ENCODE results near the gene CPA5.

DNA sequence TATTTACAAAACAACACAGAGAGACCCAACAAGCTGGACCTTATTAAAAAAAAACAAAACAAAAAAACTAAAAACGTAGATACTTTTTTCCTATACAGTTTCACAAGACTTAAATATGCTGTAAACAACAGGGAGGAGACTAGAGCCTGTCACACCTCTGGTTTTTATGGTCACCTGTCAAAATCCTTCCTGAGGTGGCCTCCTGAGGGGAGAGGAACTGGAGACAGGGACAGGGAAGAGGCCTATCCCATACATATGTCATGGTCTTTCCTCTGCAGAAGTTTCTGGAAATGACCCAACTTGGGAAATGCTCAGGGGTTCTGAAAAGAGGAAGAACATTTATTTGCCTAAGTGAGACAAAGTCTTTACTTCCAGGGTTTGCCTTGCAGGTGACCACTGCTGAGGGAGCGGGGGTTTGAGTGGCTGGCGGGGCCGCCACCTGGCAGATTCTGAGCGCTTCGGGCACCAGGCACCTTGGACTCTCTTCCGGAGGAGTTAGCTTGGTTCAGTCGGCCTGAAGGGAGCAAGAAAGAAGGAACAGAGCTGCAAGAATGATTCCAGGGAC is 54.0 kb downstream of the CPA5 start:
- TF ChIP-seq, protein P1, sequence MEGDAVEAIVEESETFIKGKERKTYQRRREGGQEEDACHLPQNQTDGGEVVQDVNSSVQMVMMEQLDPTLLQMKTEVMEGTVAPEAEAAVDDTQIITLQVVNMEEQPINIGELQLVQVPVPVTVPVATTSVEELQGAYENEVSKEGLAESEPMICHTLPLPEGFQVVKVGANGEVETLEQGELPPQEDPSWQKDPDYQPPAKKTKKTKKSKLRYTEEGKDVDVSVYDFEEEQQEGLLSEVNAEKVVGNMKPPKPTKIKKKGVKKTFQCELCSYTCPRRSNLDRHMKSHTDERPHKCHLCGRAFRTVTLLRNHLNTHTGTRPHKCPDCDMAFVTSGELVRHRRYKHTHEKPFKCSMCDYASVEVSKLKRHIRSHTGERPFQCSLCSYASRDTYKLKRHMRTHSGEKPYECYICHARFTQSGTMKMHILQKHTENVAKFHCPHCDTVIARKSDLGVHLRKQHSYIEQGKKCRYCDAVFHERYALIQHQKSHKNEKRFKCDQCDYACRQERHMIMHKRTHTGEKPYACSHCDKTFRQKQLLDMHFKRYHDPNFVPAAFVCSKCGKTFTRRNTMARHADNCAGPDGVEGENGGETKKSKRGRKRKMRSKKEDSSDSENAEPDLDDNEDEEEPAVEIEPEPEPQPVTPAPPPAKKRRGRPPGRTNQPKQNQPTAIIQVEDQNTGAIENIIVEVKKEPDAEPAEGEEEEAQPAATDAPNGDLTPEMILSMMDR (IDR thresholded peaks at IDR 0.05 in 2 of 3, conservative IDR thresholded peaks at IDR 0.05 in 1 of 3; ENCODE audit: control insufficient read depth in 2 of 3, extremely low read depth in 1 of 3, insufficient read depth in 1 of 3, low read depth in 3 of 3, low read length in 3 of 3), result no peak
- TF ChIP-seq GABPA (IDR thresholded peaks at IDR 0.05; ENCODE audit: low read depth), result no peak

Data from GM12878 (cell line).